Amygdala (tissue), 56 donors: ENCODE results near the gene CLCN7.
A peak's percentile ranks its signal among the peaks of the same experiment; 100 is the strongest.
"Not testable (repeated sequence)": the region's sequence is repeated elsewhere in the genome, so short reads cannot be mapped to it uniquely, and the experiment has no call there.

Experiments used
- DNase-seq, 56 donors: peaks; one replicate each; lab custom pipeline; 2025; lab: John Stamatoyannopoulos, UW

The CLCN7 gene

DNA sequence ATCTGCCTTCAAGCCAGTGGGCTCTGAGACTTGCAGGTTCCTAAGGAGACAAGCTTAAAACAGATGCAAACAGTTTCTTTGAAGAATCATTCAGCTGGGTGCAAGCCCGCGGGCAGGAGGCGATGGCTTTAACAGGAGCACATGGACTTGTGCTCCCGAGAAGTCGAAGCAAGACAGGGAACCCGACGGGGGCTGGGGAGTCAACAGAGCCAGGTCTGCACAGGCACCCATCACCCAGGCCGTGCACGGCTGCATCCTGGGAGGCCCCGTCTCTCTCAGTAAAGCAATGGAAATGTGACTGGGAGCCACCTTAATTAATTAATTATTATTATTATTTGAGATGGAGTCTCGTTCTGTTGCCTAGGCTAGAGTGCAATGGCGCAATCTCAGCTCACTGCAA, 14.2 kb upstream of the CLCN7 start:
- no peak for DNase-seq

DNA sequence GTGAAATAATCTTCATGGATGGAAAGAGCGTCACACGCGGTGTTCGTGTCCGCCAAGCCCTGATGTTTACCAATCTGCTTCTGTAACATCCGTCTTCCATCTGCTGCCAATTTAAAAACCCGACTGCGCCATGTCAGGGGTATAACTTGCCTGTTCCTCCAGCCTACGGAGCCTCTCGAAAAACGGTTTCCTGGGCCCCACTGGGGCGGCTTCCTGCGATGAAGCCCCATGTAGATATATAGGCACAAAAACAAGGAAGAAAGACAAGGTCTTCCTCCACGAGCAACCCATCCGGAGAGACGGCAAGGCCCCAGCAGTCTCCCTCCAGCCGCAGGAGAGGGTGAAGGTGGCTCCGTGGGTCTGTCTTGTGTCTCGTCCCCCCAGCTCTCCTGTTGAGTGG, 13.8 kb upstream of the CLCN7 start, which contains the start of gene PTX4:
Gene PTX4, minus strand, starts transcription at position 326 of the 400 bp plus-strand sequence. Its CDS starts 35 bp downstream, at position 291.
- DNase-seq = no peak

DNA sequence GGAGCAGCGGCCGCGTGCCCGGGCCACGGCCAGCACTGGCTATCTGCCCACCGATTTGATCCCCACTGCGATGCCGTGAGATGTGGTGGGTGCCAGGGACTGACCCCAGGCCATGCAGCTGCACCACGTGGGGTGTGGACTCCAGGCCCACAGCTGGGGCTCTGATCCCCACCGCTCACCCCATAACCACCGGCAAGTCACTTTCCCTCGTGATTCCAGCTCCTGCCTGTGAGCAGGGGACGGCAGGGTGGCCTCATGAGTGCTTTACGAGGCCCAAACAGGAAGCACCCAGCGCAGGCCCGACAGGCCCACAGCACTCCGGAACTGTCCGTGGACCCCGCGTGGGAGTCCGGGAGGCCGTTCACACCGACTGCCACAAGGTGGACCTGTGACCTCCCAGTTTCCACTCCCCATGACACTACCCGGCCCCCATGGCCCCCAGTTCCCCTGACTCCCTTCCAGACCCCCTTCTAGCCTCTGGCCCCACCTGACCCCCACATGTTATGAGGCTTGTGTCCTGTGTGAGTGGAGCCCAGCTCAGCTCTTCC, 13.3 kb upstream of the CLCN7 start:
- DNase-seq = no peak

DNA sequence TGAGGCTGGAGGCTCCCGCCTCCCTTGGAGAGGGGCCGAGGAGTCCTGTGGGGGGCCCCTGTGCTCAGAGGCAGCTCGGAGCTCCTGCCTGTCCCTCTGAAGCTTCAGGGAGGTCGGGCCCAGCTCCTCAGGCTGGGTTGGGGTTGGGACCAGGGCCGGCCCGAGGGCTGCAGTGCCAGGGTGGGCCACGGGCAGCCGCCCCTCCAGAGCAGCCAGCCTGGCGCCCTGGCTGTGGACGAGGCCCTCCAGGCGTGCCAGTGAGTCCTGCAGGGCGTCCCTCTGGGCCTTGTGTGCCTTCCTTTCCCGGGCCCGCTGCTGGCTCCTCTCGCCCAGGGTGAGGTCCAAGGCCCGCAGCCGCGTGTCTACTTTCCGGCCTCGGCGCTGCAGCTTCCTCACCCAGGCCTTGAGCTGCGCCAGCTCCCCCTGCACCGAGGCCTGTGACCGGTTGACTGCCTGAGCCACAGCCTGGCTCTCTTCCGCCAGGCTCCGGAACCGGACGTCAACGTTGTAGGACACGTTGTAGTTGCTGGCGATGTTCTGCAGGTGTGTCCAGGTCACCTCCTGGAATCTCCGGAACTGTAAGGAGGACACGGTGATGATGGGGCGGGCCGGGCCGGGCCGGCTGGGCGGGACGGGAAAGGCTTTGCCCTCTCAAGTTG, 12.7 kb upstream of the CLCN7 start:
- no peak for DNase-seq

DNA sequence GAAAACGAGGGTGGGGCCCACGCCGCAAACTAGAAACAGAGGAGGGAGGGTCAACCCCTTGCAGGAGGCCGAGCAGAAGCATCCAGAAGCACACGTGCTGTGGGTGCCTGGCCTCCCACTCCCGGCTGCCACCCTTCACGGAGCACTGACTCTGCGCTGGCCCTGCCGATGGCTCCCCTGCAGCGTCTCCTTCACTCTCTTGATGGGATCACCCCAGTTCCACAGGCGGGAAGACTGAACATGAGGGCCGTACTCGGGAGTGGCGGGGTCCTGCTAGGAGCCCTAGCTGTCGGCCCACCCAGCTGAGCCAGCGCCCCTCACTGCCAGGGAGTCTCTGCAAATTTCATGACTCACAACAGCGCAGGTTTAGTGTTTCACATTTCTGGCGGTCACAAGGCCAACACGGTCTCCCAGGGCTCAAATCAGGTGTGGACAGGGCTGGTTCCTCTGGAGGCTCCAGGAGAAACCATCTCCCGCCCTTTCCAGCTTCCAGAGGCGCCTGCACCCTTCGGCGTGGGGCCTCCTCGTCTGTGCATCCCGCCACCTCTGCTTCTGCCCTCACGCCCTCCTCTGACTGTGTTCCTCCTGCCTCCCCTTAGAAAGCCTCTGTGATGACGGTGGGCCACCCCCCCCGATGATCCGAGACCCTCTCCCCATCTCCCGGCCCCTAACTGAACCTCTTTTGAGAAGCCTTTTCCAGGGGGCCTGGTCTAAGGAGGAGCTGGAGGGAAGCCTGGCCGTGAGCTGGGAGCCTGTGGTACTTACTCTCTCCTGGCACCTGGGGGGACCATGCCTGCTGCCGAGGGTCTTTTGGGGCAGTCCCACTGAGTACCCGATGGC, 11.9 kb upstream of the CLCN7 start:
- no peak for DNase-seq

DNA sequence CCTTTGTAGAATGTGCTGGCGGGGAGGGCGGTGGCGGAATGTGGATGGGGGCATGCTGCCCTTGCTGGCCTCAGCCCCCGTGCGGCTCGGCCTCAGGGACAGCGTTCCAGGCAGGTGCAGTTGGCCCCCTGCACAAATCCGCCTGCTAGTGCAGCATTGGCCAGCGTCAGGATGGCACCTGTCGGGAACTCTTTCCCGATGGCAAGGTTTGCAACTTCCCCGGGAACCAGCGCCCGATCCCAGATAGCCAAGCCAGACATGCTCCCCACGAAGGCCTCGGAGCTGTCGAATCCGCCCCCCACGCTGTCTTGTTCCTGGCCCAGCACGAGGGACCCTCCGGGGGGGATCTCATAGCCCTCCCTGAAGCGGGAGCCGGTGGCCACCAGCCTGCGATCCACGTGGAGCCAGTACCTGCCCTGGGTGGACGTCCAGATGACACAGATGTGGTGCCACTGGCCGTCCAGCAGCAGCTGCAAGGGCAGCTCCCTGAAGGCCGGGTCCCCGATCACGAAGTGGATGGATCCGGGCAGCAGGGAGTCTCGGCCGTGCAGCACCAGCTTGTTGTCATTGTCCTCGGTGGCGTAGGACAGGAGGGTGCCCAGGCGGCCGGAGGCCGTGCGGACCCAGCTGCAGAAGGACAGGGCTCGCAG, 11.1 kb upstream of the CLCN7 start:
- no peak for DNase-seq

DNA sequence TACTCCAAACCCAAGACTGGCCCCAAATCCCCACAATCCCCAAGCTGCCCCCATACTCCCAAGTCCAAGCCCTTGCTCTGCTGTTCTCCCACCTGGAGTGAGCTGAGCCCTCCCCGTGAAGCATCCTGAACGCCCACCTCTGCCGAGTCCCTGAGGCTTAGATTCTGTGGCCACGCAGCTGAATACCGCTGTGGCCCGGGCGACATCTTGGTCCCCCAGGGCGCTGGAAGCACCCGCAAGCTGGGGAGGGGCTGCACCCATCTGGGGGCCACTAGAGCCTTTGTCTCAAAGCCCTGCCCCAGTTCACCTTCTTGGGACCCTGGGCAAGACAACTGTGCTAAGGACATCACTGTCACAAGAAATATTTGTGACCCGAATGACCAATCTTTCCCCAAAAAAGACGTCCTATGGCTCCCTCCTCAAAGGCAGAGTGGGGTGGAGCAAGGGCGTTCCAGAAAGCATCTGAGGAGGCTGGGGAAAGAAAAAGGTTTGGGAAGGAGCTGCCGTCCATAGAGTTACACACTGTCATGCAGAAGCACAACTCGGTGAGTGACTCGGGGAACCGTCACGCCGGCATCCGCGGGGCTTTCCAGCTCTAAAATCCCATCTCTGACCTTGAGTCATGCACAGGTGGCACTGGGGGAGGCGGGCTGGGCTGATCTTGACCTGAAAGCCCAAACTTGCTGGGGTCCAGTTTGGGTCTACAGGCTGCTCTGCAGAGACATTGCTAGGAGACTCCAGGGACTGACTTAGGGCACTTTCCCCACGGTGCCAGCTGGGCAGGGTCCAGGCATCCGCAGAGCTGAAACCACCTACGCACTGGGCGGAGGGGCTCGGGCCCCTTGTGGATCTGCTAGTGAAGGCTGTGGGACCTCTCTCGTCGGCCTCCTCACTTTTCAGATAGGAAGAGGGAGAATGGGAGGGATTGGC, 7.3 kb upstream of the CLCN7 start:
- no peak for DNase-seq

DNA sequence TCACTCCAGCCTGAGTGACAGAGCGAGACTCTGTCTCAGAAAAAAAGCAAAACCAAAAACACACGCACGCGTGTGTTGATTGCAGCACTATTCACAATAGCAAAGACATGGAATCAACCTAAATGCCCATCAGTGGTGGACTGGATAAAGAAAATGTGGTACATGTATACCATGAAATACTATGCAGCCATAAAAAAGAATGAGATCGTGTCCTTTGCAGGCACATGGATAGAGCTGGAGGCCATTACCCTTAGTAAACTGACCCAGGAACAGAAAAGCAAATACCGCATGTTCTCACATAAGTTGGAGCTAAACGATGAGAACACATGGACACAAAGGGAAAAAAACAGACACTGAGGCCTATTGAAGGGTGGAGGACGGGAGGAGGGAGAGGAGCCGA, 4.1 kb upstream of the CLCN7 start:
- DNase-seq = not testable (repeated sequence)

DNA sequence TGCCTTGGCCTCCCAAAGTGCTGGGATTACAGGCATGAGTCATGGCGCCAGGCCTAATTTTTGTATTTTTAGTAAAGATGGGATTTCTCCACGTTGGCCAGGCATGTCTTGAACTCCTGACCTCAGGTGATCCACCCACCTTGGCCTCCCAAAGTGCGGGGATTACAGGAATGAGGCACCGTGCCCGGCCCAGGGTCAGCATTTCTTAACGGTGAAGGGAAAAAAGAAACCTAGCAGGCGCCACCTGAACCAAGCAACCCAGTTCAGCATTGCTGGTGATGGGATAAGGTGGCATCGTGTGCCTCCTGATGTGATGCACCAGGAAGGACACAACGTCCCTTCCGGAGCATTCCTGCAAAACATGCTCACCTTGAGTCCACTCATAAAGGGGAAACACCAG, 2.2 kb upstream of the CLCN7 start:
- no peak for DNase-seq

DNA sequence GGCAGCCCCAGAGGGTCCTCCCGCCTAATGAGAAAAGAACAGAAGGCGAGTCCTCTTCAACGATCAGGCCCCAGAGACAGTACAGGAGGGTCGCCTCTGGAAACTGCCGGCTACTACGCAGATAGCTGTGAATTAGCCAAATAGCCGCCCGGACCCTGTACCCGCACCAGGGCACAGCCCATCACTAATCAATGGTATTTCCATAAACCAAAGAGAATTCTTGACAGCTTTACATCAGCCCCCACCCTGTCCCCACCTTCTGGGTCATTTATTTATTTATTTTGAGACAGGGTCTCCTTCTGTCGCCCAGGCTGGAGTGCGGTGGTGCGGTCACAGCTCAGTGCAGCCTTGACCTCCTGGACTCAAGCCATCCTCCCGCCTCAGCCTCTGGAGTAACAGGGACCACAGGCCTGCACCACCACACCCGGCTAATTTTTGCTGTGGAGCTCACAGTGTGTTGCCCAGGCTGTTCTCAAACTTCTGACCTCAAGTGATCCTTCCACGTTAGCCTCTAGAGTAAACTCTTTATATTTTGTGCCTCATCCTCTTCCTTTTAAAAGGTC, 805 bp upstream of the CLCN7 start:
- DNase-seq = no peak

DNA sequence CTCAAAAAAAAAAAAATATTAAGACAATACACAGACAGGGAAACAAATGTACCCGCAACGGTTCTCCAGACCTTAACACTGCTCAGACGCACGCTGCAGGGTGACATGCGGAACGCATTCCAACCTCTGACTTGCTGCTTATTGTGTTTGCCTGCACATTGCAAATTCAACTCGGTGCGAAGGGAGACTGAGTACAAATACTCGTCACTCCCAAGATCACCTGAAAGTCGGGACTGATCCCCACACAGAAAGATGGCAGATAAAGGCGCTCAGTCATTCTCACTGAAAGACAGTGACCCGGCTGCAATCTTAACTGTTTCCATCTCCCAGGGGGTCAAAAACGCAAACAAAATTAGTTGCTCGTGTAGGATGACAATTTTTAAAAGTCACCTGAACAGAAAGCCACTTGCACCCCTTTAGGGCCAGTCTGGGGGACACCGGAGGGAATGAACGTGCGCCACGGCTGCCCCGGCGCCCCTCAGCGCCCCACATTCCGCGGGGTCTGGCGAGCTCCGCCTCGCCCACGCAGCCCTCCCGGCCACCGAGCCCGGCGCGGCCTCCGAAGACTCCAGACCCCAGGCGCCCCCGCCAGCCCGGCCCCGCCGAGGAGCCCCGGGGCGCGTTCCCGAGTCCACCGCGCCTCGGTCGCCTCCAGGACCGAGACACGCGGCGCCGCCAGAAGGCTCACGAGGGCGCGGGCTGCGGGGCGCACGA, 589 bp downstream of the CLCN7 start:
- peak in 1 of 56 donors; percentile 52 for DNase-seq

DNA sequence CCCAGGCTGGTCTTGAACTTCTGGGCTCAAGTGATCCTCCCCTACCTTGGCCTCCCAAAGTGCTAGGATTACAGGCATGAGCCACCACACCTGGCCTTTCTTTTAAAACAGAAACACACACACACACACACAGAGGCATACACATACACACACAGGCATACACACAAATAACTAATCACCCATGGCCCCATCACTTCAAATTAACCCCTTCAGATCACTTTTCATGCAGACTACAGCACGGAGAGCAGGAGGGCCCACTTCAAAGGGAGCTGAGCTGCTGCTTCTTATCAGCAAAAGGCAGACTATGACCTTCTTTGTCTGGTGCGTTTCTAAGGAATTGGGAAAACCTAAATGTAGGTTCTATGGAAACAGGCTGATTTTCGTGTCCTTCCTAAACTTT, 1.9 kb downstream of the CLCN7 start:
- DNase-seq = no peak

DNA sequence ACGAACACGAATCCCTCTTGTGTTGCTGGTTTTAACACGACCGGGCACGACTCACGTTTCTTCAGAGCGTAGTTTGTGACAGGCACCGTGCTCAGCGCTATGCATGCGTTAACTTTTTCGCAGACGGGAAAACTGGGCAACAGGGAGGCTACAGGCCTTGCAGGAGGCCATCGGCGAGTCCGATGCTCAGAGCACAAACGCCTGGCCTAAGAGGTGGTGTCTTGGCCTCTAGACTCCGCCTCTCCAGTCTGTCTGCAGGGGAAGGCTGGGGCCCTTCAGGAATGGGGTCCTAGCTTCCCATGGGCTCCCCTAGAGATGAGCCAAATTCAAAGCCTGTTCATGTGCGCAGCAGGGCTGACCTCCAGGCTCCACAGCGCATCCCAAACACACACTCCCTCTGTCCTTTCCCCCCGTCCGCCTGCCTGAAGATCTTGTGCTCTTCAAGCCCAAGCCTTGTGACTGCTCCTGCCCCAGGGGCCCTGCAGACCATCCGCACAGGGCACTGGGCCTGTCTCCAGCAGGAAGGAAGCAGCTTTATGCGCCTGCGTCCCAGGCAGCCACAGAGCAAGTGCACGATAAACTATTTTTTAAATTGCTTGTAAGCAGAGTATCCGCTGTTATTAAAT, 3.1 kb downstream of the CLCN7 start:
- no peak for DNase-seq

DNA sequence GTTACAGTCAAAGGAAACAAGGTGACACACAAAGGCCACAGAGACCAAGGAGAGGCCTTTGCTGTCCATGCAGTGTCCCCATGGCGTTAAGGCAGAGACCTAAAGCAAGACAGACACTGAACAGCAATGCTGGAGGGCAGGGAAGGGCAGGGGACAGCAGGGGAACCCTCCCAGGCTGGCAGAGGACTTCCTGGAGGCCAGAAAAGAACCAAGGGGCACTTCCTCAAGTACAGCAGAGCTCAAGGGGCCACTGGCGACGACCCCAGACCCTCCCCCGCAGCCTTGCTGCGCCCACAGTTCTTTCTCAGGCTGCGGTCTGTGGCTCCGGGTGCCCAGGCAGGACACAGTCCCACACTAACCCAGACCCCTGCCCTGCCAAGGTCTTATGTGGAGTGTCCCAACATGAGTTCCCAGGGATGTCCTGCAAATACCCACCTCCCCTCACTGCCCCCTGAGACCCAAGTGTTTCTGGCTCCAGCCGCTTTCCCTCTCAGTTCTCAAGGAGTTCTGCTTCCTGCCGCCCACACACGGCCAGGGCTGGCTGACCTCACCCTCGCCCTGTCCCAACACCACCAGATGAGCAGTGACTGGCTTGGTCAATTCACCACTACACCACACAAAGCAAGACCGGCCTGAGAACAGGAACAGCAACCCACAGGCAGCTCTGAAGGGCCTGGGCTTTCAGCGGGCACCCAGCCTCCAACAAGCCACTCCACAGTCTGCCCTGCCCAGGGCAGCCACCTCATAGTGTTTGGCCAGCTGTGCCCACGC, 4.2 kb downstream of the CLCN7 start:
- DNase-seq = no peak

DNA sequence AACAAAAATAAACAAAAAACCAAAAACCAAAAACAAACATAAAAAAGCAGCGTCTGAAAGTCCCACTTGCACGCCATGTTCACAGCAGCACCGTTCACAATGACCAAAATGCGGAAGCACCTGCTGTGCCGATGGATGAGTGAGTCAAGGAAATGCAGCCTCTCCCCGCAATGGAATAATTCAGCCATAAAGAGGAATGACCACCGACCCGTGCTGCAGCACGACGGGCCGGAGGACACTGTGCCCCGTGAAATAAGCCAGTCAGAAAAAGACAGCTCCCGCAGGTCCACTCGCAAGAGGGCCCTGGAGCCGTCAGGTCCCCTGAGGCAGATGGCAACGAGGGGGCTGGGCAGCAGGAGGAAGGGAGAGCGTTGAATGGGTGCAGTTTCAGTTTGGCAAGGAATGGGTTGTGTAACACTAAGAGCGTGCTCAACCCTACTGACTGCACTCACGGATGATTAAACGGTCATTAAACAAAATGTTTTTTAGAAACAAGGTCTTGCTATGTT, 5.1 kb downstream of the CLCN7 start:
- no peak for DNase-seq

DNA sequence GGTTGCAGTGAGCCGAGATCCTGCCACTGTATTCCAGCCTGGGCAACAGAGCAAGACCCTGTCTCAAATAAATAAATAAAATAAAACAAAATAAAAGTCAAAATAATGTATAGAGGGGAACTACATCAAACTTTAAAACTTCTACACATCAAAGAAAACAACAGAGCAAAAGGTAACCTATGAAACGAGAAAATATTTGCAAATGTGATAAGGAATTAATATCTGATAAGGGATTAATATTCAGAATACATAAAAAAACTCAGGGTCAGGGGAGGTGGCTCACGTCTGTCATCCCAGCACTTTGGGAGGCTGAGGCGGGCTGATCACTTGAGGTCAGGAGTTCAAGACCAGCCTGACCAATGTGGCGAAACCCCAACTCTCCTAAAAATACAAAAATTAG, 5.7 kb downstream of the CLCN7 start:
- DNase-seq = not testable (repeated sequence)

DNA sequence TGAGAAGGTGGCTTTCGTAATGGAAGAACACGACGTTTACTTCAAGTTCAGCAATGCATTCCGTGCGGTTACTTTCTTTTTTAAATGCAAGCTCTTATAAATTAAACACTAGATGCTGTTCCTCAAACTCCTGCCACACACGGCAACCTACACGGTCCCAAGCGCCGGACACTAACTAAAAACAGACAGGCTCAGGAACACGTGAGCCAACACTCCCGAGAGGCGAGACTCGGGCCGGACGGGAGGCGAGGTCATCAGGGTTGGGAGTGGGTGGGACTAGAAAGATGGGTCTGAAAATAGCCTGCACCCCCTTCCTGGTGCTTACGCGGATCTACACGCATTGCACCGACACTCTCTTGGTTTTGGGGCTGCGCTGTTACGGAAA, 6.4 kb downstream of the CLCN7 start:
- DNase-seq = no peak
